ENCODE measurements around the gene GRIFIN. TPM values are rescaled to one million over a fixed set of nuclear protein-coding genes. Genes with fewer than 3 reads are reported as not detected.

The GRIFIN gene
- total and polyA plus RNA-seq, 9 of the 15 experiments (the other 6 are each of a cell fraction or from before 2014, with no cell fraction given) = not detected

DNA sequence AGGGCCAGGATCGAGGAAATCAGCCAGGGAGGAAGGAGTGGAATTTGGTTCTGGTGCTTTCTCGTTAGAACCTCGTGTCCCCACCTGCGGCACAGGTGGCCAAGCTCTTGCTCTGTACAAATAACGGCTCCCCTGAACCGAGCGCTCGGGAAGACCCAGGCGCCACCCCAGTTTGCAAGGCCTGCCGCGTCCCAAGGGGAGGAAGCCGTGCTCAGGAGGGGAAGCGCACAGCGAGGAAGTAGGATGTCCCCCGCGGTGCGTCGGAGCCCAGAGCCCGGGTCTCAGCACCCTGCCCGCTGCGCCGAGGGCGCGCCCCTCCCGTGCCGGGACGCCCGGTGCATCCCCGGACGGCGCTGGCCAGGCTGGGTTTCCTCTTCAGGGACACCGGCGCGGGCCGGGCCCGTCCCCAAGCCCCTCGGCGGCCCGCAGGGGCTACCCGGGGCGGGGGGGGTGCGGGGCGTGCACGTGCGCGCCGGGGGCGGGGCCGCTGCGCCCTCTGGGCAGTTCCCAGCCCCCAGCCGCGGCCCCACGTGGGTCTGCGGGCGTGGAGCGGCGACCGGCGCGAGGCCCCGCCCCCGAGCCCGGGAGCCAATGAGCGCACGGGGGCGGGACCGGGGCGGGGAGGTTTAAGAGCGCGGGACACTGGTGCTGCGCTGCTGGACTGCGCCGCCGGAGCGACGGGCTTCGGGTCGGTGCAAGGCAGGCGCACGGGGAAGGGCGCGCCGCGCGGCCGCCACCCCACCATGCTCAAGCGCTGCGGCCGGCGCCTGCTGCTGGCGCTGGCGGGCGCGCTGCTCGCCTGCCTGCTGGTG is 43.1 kb upstream of the GRIFIN start, which contains the start of gene LFNG (continued):
- TF ChIP-seq, protein P1, sequence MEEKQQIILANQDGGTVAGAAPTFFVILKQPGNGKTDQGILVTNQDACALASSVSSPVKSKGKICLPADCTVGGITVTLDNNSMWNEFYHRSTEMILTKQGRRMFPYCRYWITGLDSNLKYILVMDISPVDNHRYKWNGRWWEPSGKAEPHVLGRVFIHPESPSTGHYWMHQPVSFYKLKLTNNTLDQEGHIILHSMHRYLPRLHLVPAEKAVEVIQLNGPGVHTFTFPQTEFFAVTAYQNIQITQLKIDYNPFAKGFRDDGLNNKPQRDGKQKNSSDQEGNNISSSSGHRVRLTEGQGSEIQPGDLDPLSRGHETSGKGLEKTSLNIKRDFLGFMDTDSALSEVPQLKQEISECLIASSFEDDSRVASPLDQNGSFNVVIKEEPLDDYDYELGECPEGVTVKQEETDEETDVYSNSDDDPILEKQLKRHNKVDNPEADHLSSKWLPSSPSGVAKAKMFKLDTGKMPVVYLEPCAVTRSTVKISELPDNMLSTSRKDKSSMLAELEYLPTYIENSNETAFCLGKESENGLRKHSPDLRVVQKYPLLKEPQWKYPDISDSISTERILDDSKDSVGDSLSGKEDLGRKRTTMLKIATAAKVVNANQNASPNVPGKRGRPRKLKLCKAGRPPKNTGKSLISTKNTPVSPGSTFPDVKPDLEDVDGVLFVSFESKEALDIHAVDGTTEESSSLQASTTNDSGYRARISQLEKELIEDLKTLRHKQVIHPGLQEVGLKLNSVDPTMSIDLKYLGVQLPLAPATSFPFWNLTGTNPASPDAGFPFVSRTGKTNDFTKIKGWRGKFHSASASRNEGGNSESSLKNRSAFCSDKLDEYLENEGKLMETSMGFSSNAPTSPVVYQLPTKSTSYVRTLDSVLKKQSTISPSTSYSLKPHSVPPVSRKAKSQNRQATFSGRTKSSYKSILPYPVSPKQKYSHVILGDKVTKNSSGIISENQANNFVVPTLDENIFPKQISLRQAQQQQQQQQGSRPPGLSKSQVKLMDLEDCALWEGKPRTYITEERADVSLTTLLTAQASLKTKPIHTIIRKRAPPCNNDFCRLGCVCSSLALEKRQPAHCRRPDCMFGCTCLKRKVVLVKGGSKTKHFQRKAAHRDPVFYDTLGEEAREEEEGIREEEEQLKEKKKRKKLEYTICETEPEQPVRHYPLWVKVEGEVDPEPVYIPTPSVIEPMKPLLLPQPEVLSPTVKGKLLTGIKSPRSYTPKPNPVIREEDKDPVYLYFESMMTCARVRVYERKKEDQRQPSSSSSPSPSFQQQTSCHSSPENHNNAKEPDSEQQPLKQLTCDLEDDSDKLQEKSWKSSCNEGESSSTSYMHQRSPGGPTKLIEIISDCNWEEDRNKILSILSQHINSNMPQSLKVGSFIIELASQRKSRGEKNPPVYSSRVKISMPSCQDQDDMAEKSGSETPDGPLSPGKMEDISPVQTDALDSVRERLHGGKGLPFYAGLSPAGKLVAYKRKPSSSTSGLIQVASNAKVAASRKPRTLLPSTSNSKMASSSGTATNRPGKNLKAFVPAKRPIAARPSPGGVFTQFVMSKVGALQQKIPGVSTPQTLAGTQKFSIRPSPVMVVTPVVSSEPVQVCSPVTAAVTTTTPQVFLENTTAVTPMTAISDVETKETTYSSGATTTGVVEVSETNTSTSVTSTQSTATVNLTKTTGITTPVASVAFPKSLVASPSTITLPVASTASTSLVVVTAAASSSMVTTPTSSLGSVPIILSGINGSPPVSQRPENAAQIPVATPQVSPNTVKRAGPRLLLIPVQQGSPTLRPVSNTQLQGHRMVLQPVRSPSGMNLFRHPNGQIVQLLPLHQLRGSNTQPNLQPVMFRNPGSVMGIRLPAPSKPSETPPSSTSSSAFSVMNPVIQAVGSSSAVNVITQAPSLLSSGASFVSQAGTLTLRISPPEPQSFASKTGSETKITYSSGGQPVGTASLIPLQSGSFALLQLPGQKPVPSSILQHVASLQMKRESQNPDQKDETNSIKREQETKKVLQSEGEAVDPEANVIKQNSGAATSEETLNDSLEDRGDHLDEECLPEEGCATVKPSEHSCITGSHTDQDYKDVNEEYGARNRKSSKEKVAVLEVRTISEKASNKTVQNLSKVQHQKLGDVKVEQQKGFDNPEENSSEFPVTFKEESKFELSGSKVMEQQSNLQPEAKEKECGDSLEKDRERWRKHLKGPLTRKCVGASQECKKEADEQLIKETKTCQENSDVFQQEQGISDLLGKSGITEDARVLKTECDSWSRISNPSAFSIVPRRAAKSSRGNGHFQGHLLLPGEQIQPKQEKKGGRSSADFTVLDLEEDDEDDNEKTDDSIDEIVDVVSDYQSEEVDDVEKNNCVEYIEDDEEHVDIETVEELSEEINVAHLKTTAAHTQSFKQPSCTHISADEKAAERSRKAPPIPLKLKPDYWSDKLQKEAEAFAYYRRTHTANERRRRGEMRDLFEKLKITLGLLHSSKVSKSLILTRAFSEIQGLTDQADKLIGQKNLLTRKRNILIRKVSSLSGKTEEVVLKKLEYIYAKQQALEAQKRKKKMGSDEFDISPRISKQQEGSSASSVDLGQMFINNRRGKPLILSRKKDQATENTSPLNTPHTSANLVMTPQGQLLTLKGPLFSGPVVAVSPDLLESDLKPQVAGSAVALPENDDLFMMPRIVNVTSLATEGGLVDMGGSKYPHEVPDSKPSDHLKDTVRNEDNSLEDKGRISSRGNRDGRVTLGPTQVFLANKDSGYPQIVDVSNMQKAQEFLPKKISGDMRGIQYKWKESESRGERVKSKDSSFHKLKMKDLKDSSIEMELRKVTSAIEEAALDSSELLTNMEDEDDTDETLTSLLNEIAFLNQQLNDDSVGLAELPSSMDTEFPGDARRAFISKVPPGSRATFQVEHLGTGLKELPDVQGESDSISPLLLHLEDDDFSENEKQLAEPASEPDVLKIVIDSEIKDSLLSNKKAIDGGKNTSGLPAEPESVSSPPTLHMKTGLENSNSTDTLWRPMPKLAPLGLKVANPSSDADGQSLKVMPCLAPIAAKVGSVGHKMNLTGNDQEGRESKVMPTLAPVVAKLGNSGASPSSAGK (IDR thresholded peaks at IDR 0.05) = no peak
- TF ChIP-seq TBL1XR1 (IDR thresholded peaks at IDR 0.05; ENCODE audit: low read length in 2 of 2) (no peak), HDAC8 (tag; IDR thresholded peaks at IDR 0.05) (no peak), ZNF224 (CRISPR knock-in tag; IDR thresholded peaks at IDR 0.05) (no peak), LARP7 (IDR thresholded peaks at IDR 0.05) (no peak), HNRNPUL1 (IDR thresholded peaks at IDR 0.05; ENCODE audit: low read length) (no peak), RHOXF2B (CRISPR knock-in tag; conservative IDR thresholded peaks at IDR 0.05) (no peak)
- TF ChIP-seq, protein P2, sequence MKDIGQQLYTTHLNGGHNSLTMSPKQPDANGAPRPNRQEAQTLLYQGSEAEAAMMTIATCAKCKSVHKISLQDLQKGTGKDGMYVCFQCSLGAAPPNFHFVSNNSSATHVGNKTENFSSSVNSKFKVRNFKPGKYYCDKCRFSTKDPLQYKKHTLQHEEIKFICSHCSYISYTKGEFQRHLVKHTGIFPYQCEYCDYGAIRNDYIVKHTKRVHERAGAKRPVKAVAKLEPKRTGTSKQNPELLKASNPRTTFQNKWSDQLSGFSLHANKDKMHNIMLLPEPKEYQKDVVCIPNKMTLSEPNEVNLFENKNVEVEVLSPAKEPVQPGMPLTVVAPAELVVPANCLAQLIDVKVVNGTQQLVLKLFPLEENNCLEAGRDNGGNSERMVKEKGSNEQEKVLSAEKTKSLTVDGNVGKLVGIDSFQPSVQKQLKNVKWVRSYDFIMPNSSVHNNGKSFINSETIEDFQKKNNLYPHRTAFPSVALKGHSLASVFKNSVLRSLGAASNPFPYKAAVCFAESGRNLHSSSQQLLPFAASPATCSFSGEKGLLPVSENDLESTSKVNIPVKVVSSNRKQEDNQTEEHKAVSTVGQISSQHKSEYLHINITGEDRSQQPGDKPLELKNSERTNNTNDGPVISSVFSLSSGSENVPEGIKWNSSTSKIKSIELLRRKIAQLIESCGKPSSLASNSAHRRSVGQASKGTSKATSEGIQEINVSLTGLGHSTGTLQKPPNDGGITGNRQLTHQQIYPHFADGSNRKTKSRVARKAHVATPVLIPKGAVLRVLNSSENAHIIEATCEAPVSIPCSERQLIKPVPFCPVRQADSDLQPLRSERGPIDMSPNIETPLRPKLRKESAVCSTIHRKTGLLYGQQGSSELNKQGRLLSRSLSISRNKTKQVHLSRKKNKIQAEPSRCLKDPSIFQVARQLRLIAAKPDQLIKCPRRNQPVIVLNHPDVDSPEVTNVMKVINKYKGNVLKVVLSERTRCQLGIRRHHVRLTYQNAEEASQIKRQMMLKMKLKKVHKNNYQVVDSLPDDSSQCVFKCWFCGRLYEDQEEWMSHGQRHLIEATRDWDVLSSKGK (CRISPR knock-in tag; IDR thresholded peaks at IDR 0.05) = no peak
- TF ChIP-seq, protein P3, sequence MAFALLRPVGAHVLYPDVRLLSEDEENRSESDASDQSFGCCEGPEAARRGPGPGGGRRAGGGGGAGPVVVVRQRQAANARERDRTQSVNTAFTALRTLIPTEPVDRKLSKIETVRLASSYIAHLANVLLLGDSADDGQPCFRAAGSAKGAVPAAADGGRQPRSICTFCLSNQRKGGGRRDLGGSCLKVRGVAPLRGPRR (CRISPR knock-in tag; IDR thresholded peaks at IDR 0.05) = no peak
- TF ChIP-seq, protein P4, sequence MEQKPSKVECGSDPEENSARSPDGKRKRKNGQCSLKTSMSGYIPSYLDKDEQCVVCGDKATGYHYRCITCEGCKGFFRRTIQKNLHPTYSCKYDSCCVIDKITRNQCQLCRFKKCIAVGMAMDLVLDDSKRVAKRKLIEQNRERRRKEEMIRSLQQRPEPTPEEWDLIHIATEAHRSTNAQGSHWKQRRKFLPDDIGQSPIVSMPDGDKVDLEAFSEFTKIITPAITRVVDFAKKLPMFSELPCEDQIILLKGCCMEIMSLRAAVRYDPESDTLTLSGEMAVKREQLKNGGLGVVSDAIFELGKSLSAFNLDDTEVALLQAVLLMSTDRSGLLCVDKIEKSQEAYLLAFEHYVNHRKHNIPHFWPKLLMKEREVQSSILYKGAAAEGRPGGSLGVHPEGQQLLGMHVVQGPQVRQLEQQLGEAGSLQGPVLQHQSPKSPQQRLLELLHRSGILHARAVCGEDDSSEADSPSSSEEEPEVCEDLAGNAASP (IDR thresholded peaks at IDR 0.05) = no peak
